GM12875 (cell line): ENCODE data around the gene ITGA6.

Experiments used
- H3K4me3 ChIP-seq: one replicate; pipeline ENCODE4 v1.5.1; 2011; ENCODE audit warnings: low read depth, low read length, control low read depth
- CTCF ChIP-seq: IDR thresholded peaks from 2 replicates; pipeline ENCODE4 v1.5.1; 2011; ENCODE audit warnings: low read depth, mild to moderate bottlenecking, control low read depth, inconsistent platforms, low read length, moderate library complexity, borderline replicate concordance; ENCODE audit not compliant: insufficient read depth

The ITGA6 gene

GRCh38 chr2:172467382-172467781, 40.0 kb downstream of the ITGA6 start:
- no peak overlapping the region for H3K4me3 ChIP-seq
- peak; percentile 25; the same call in 1 of the 2 replicates for TF ChIP-seq CTCF

- no peak for TF ChIP-seq CTCF
- no peak overlapping the region for H3K4me3 ChIP-seq
Observed at GRCh38 chr2:172470958-172471922, 43.9 kb downstream of the ITGA6 start.

GRCh38 chr2:172472446-172473033, 45.2 kb downstream of the ITGA6 start:
- TF ChIP-seq CTCF: no peak
- no peak overlapping the region for H3K4me3 ChIP-seq

- no peak for TF ChIP-seq CTCF
- H3K4me3 ChIP-seq: no peak overlapping the region
Observed at GRCh38 chr2:172473167-172473566, 45.8 kb downstream of the ITGA6 start.

- TF ChIP-seq CTCF: no peak
- H3K4me3 ChIP-seq: no peak overlapping the region
Observed at GRCh38 chr2:172478353-172478752, 51.0 kb downstream of the ITGA6 start.

GRCh38 chr2:172480301-172481218, 53.2 kb downstream of the ITGA6 start:
- no peak for TF ChIP-seq CTCF

More at GRCh38 chr2:172480301-172481218, 53.2 kb downstream of the ITGA6 start:
- H3K4me3 ChIP-seq: no peak overlapping the region
